Fibroblast of lung (primary cell): Measurements from ENCODE around the gene ZBTB7C.

Source experiments
- EZH2 ChIP-seq: IDR thresholded peaks from 2 replicates; pipeline ENCODE4 v1.5.1; 2012; ENCODE audit warnings: low read length, control low read depth, mild to moderate bottlenecking; ENCODE audit errors: missing control alignments
- TF ChIP-seq, protein P1 (sequence below), 2 donors: IDR thresholded peaks in 1 of 2; conservative IDR thresholded peaks in 1 of 2; 1 replicate in 1 of 2; 2 replicates in 1 of 2; pipeline ENCODE4 v1.5.1; 2011 to 2012; ENCODE audit warnings: low read length in 2 of 2, control low read depth in 1 of 2, inconsistent platforms in 1 of 2, low read depth in 1 of 2, mild to moderate bottlenecking in 1 of 2

GRCh38 chr18:48084858-48085257, 324.3 kb downstream of the ZBTB7C start:
- TF ChIP-seq, protein P1, sequence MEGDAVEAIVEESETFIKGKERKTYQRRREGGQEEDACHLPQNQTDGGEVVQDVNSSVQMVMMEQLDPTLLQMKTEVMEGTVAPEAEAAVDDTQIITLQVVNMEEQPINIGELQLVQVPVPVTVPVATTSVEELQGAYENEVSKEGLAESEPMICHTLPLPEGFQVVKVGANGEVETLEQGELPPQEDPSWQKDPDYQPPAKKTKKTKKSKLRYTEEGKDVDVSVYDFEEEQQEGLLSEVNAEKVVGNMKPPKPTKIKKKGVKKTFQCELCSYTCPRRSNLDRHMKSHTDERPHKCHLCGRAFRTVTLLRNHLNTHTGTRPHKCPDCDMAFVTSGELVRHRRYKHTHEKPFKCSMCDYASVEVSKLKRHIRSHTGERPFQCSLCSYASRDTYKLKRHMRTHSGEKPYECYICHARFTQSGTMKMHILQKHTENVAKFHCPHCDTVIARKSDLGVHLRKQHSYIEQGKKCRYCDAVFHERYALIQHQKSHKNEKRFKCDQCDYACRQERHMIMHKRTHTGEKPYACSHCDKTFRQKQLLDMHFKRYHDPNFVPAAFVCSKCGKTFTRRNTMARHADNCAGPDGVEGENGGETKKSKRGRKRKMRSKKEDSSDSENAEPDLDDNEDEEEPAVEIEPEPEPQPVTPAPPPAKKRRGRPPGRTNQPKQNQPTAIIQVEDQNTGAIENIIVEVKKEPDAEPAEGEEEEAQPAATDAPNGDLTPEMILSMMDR (conservative IDR thresholded peaks at IDR 0.05 in 1 of 2, IDR thresholded peaks at IDR 0.05 in 1 of 2; ENCODE audit: low read depth in 1 of 2, low read length in 2 of 2) = no peak
- TF ChIP-seq EZH2 = no peak
